Neuronal stem cell (in vitro differentiated cells): ENCODE data around the gene LGMN.
A peak's percentile ranks its signal among the peaks of the same experiment; 100 is the strongest.

Experiments
- DNase-seq: peaks from one replicate; pipeline ENCODE4 v3.0.0-alpha.2; 2013; ENCODE audit warnings: low spot score
- H2AFZ ChIP-seq: one replicate; pipeline ENCODE4 v1.6.1; 2013; ENCODE audit warnings: mild to moderate bottlenecking, low read length, inconsistent platforms
- H2AK5ac ChIP-seq: 2 replicates; pipeline ENCODE4 v1.6.1; 2013; ENCODE audit warnings: low read depth, mild to moderate bottlenecking, inconsistent platforms, low read length, moderate library complexity, mixed read lengths
- H2BK120ac ChIP-seq: 2 replicates; pipeline ENCODE4 v1.6.1; 2013; ENCODE audit warnings: low read depth, mild to moderate bottlenecking, inconsistent platforms, low read length, moderate library complexity, mixed read lengths
- H2BK12ac ChIP-seq: one replicate; pipeline ENCODE4 v1.6.1; 2013; ENCODE audit warnings: low read length, inconsistent platforms
- H2BK15ac ChIP-seq: 2 replicates; pipeline ENCODE4 v1.6.1; 2013; ENCODE audit warnings: mild to moderate bottlenecking, low read length, inconsistent platforms, mixed read lengths
- H2BK5ac ChIP-seq: one replicate; pipeline ENCODE4 v1.6.1; 2013; ENCODE audit warnings: inconsistent platforms, mild to moderate bottlenecking, low read length, moderate library complexity
- H3K14ac ChIP-seq: one replicate; pipeline ENCODE4 v1.6.1; 2013; ENCODE audit warnings: low read length, inconsistent platforms
- H3K18ac ChIP-seq: 2 replicates; pipeline ENCODE4 v1.6.1; 2013; ENCODE audit warnings: low read length, inconsistent platforms
- H3K23ac ChIP-seq: 2 replicates; pipeline ENCODE4 v1.6.1; 2013; ENCODE audit warnings: low read depth, mild to moderate bottlenecking, mixed read lengths, low read length, inconsistent platforms; ENCODE audit not compliant: poor library complexity
- H3K27ac ChIP-seq: replicated peaks from 3 replicates; pipeline ENCODE4 v1.5.1; 2013; ENCODE audit warnings: low read length, inconsistent platforms
- H3K27me3 ChIP-seq, 3 experiments: 2 replicates each; pipeline ENCODE4 v1.6.1; 2013; ENCODE audit warnings: low read length in 3 of 3, mild to moderate bottlenecking in 2 of 3, inconsistent platforms in 1 of 3, low read depth in 1 of 3, mixed read lengths in 1 of 3, moderate library complexity in 1 of 3; ENCODE audit not compliant: control insufficient read depth in 3 of 3, insufficient read depth in 3 of 3
- H3K36me3 ChIP-seq, 2 donors: replicated peaks in 1 of 2; 2 replicates each; pipeline ENCODE4 v1.6.1; 2013; ENCODE audit warnings: low read length in 2 of 2; ENCODE audit not compliant: control insufficient read depth in 2 of 2, insufficient read depth in 2 of 2
- H3K4ac ChIP-seq: 2 replicates; pipeline ENCODE4 v1.6.1; 2013; ENCODE audit warnings: inconsistent platforms, mild to moderate bottlenecking, low read length, moderate library complexity
- H3K4me1 ChIP-seq, 2 donors: 1 replicate in 1 of 2; 2 replicates in 1 of 2; pipeline ENCODE4 v1.6.1; 2013; ENCODE audit warnings: low read length in 2 of 2, low read depth in 1 of 2; ENCODE audit not compliant: control insufficient read depth in 2 of 2, insufficient read depth in 1 of 2
- H3K4me2 ChIP-seq: one replicate; pipeline ENCODE4 v1.6.1; 2013; ENCODE audit warnings: mild to moderate bottlenecking, low read length, inconsistent platforms; ENCODE audit not compliant: insufficient read depth, poor library complexity, severe bottlenecking
- H3K4me3 ChIP-seq, 2 donors: 2 replicates each; pipeline ENCODE4 v1.5.1; 2013; ENCODE audit warnings: low read length in 2 of 2, mild to moderate bottlenecking in 2 of 2, inconsistent platforms in 1 of 2, moderate library complexity in 1 of 2
- H3K79me1 ChIP-seq: one replicate; pipeline ENCODE4 v1.6.1; 2013; ENCODE audit warnings: low read depth, mild to moderate bottlenecking, inconsistent platforms, low read length, moderate library complexity
- H3K9ac ChIP-seq: one replicate; pipeline ENCODE4 v1.6.1; 2013; ENCODE audit warnings: mild to moderate bottlenecking, low read depth, low read length, inconsistent platforms; ENCODE audit not compliant: poor library complexity
- H3K9me3 ChIP-seq, 2 donors: replicated peaks in 1 of 2; 2 replicates each; pipeline versions ENCODE3 to v1.6.1; 2013; ENCODE audit warnings: low read length in 2 of 2, mild to moderate bottlenecking in 2 of 2, inconsistent platforms in 1 of 2, low read depth in 1 of 2, mixed read lengths in 1 of 2, moderate library complexity in 1 of 2; ENCODE audit not compliant: control insufficient read depth in 2 of 2, insufficient read depth in 1 of 2
- H4K8ac ChIP-seq: one replicate; pipeline ENCODE4 v1.6.1; 2013; ENCODE audit warnings: low read depth, mild to moderate bottlenecking, inconsistent platforms, low read length, moderate library complexity
- H4K91ac ChIP-seq: one replicate; pipeline ENCODE4 v1.6.1; 2013; ENCODE audit warnings: low read length, low read depth, mild to moderate bottlenecking, inconsistent platforms; ENCODE audit not compliant: poor library complexity
- WGBS, 2 donors: extraction: QIAGEN DNeasy Blood & Tissue Kit; methylation state at CpG; one replicate each; pipeline ENCODE4 v1.1.7; 2013; ENCODE audit warnings: missing lambda C conversion rate in 2 of 2, mixed read lengths in 1 of 2; ENCODE audit not compliant: insufficient read length in 2 of 2, insufficient replicate concordance in 1 of 2; ENCODE audit errors: extremely low coverage in 2 of 2; 5-methylcytosine and 5-hydroxymethylcytosine counted together

The LGMN gene

DNA sequence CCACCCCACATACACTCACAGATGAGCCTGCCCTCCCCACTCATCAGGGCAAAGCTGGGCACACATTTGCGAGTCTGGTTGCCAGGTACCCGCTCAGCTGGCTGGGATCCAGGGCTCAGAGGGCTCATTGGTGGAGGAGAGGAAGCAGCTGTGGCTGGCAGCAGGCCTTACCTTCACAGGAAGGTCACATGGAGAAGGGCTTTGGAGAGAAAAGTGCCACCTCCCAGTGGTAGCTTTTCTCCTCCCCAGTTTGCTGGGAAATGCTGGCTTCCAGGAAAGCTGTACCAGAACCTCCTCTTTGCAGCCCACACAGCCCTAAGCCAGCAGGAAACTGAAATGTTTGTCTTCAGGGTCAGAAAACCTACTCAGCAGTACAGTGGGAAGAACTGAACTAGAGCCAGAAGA is 55.6 kb downstream of the LGMN start:
- Histone ChIP-seq H2BK5ac (no peak overlapping the region), H4K91ac (no peak overlapping the region), H3K4me1 (peaks cover 0 to 2% of the 10 kb centered on the region in 2 donors), H2BK120ac (no peak overlapping the region), H3K23ac (no peak overlapping the region), H3K4me3 (no peak overlapping the region), H3K9ac (no peak overlapping the region), H3K36me3 (no peaks in the 10 kb centered on the region), H3K14ac (no peak overlapping the region), H3K27me3 (peaks cover 0 to 16% (median 5%) of the 10 kb centered on the region in 3 experiments), H3K18ac (no peak overlapping the region), H2BK15ac (no peak overlapping the region), H3K4me2 (no peak overlapping the region), H3K27ac (no peak overlapping the region), H2AK5ac (peak overlapping the region; percentile 62), H3K4ac (no peak overlapping the region), H3K79me1 (no peaks in the 10 kb centered on the region), H3K9me3 (no peaks in the 10 kb centered on the region), H2AFZ (no peak overlapping the region), H2BK12ac (no peak overlapping the region), H4K8ac (no peak overlapping the region)
- no CpG with 5 or more reads among the region's 2 CpGs for WGBS, 2 donors
- no peak for DNase-seq

DNA sequence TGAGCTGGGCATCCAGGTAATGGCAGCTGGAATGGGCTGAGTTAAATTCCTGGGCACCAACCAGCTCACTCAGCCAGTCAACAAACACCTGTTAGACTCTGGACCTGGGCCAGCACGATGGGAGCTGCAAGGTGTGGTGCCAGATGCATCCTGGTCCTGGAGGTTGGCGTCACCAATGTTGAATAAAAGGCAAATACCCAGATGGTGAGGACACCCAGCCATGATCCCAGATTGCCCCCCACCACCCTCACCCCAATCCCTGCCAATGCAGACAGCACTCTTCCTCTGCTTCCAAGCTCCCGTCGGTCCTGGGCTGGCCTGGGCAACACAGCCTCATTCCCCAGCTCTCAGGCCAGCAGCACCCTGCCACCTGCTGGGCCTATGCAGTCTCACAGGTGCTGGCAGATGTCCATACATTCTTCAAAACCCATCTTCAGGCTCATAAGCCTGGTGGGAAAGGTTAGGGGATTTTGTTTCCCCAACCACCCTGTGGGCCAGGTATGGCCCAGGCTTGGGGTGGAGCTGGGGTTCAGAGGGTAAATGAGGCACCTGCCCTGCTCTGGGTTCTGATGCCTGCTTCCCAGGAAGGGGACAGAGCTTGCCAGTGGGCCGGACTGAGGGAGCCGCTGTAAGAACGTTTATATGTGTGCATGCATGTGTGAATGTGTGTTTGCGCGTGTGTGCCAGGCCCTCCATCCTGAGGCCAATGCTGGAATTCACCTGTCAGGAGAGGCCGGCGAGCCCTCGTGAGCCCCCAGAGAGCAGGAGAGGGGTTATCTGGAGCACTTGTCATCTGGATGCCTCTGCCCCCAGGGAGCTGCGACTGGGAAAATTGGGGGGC is 58.0 kb downstream of the LGMN start:
- Histone ChIP-seq H3K4ac (no peak overlapping the region), H2BK15ac (peak overlapping the region; percentile 62), H3K27me3 (peaks cover 0 to 30% (median 11%) of the 10 kb centered on the region in 3 experiments), H3K36me3 (no peaks in the 10 kb centered on the region), H3K27ac (no peak overlapping the region), H4K91ac (no peak overlapping the region), H2AK5ac (peak overlapping the region; percentile 50), H2BK5ac (no peak overlapping the region), H3K4me2 (no peak overlapping the region), H3K4me1 (peaks cover 0 to 4% of the 10 kb centered on the region in 2 donors), H3K4me3 (no peak overlapping the region), H3K9ac (peak overlapping the region; percentile 39), H3K9me3 (no peaks in the 10 kb centered on the region), H3K14ac (no peak overlapping the region), H2AFZ (no peak overlapping the region), H3K23ac (peak overlapping the region; percentile 47), H4K8ac (no peak overlapping the region), H3K18ac (peak overlapping the region; percentile 67), H3K79me1 (no peaks in the 10 kb centered on the region), H2BK120ac (no peak overlapping the region), H2BK12ac (peak overlapping the region; percentile 52)
- DNase-seq, result no peak
- WGBS, 2 donors, result no CpG with 5 or more reads among the region's 13 CpGs

GRCh38 chr14:92688434-92689375 is 59.7 kb downstream of the LGMN start:
- peak overlapping the region; percentile 90 for H2AK5ac ChIP-seq
- DNase-seq, result no peak
- H2BK15ac ChIP-seq, result peak overlapping the region; percentile 85
- H3K9ac ChIP-seq, result no peak overlapping the region
- H3K18ac ChIP-seq, result no peak overlapping the region
- no peaks in the 10 kb centered on the region for H3K79me1 ChIP-seq
- H3K36me3 ChIP-seq, result peaks cover 0 to 3% of the 10 kb centered on the region in 2 donors
- WGBS, 2 donors, result no CpG with 5 or more reads among the region's 30 CpGs
- peak overlapping the region; percentile 65 for H4K8ac ChIP-seq
- H3K14ac ChIP-seq, result peak overlapping the region; percentile 71
- H2BK12ac ChIP-seq, result no peak overlapping the region
- H3K4ac ChIP-seq, result no peak overlapping the region
- peak overlapping the region; percentile 85 for H3K23ac ChIP-seq
- peaks cover 0 to 4% of the 10 kb centered on the region in 2 donors for H3K4me1 ChIP-seq
- H3K27ac ChIP-seq, result no peak overlapping the region
- H4K91ac ChIP-seq, result no peak overlapping the region
- H3K4me2 ChIP-seq, result no peak overlapping the region
- H2BK120ac ChIP-seq, result no peak overlapping the region
- H3K9me3 ChIP-seq, result no peaks in the 10 kb centered on the region
- peak overlapping the region in 1 of 2 donors; percentile 76 for H3K4me3 ChIP-seq
- no peak overlapping the region for H2BK5ac ChIP-seq
- H2AFZ ChIP-seq, result no peak overlapping the region
- peaks cover 0 to 30% (median 11%) of the 10 kb centered on the region in 3 experiments for H3K27me3 ChIP-seq
